ENCODE measurements around the gene XIAP. TPM values are rescaled to one million over a fixed set of nuclear protein-coding genes. Genes with fewer than 3 reads are reported as not detected.

XIAP gene
- total RNA-seq, 6 experiments from 2014 or later = 15.4 to 28.0 (median 24.7) TPM

- DNase-seq = no peak
- TF ChIP-seq CTCF (IDR thresholded peaks at IDR 0.05) (no peak), POLR2A (IDR thresholded peaks at IDR 0.05) (no peak)
- WGBS (ENCODE audit: insufficient coverage, low coverage, low lambda C conversion rate, missing lambda C conversion rate) = 37% methylated on average over 2 of the region's 2 CpGs
- no peaks in the 10 kb centered on the region for H3K27me3 ChIP-seq
- ATAC-seq = no peak
- intact Hi-C loops (cut with DNase I) = no loop called here
- no peak overlapping the region for H3K27ac ChIP-seq
- peaks cover 0 to 8% (median 2%) of the 10 kb centered on the region in 4 donors for H3K36me3 ChIP-seq
- no peaks in the 10 kb centered on the region for H3K4me1 ChIP-seq
- H3K9me3 ChIP-seq = no peaks in the 10 kb centered on the region
- H3K4me3 ChIP-seq = no peak overlapping the region
Measured at GRCh38 chrX:123905332-123905731, 45.5 kb downstream of the XIAP start.

- intact Hi-C loops (cut with DNase I) = no loop called here
- H3K9me3 ChIP-seq = no peaks in the 10 kb centered on the region
- ATAC-seq = no peak
- 53% methylated on average over 8 of the region's 8 CpGs for WGBS (ENCODE audit: insufficient coverage, low coverage, low lambda C conversion rate, missing lambda C conversion rate)
- H3K36me3 ChIP-seq = peaks cover 0 to 5% (median 0%) of the 10 kb centered on the region in 4 donors
- no peak overlapping the region for H3K4me3 ChIP-seq
- DNase-seq = no peak
- TF ChIP-seq CTCF (IDR thresholded peaks at IDR 0.05) (no peak), POLR2A (IDR thresholded peaks at IDR 0.05) (no peak)
- no peaks in the 10 kb centered on the region for H3K27me3 ChIP-seq
- H3K4me1 ChIP-seq = no peaks in the 10 kb centered on the region
- H3K27ac ChIP-seq = no peak overlapping the region
Measured at GRCh38 chrX:123906557-123907316, 46.9 kb downstream of the XIAP start.

GRCh38 chrX:123909523-123909922 lies 49.7 kb downstream of the XIAP start:
- peaks cover 0 to 5% (median 0%) of the 10 kb centered on the region in 4 donors for H3K36me3 ChIP-seq
- WGBS (ENCODE audit: insufficient coverage, low coverage, low lambda C conversion rate, missing lambda C conversion rate) = 65% methylated on average over 4 of the region's 4 CpGs
- intact Hi-C loops (cut with DNase I) = no loop called here
- no peak for DNase-seq
- ATAC-seq = no peak
- no peaks in the 10 kb centered on the region for H3K9me3 ChIP-seq
- H3K27ac ChIP-seq = no peak overlapping the region
- no peaks in the 10 kb centered on the region for H3K27me3 ChIP-seq
- no peaks in the 10 kb centered on the region for H3K4me1 ChIP-seq
- no peak overlapping the region for H3K4me3 ChIP-seq
- TF ChIP-seq POLR2A (IDR thresholded peaks at IDR 0.05) (no peak), CTCF (IDR thresholded peaks at IDR 0.05) (no peak)

GRCh38 chrX:123917069-123917468 lies 57.2 kb downstream of the XIAP start:
- DNase-seq (no peak), ATAC-seq (peak; percentile 33 to 71 (median 45))
- Histone ChIP-seq H3K9me3 (no peaks in the 10 kb centered on the region), H3K27me3 (no peaks in the 10 kb centered on the region), H3K4me3 (no peak overlapping the region), H3K36me3 (no peaks in the 10 kb centered on the region), H3K27ac (peak overlapping the region in 1 of 3 donors; percentile 50), H3K4me1 (peaks cover 0 to 9% (median 0%) of the 10 kb centered on the region in 4 donors)
- intact Hi-C loops (cut with DNase I) = no loop called here
- TF ChIP-seq CTCF (IDR thresholded peaks at IDR 0.05) (no peak), POLR2A (IDR thresholded peaks at IDR 0.05) (no peak)
